Body of pancreas (tissue), 4 donors: Measurements from ENCODE around the gene PLEKHG4B. TPM values are rescaled to one million over a fixed set of nuclear protein-coding genes. Genes with fewer than 3 reads are reported as not detected.

Source experiments
- ATAC-seq: fragments of 150-250 bp; one replicate; pipeline ENCODE4 v1.9.1; 2016
- DNase-seq, 4 donors: peaks; one replicate each; pipeline ENCODE4 v3.0.0-alpha.2; 2019
- H3K27ac ChIP-seq, 4 donors: fragments of 200-600 bp; sonication (generic); 1 replicate in 3 of 4; 2 replicates in 1 of 4; pipeline versions ENCODE4 v1.5.1 to v1.6.1; 2016 to 2019; ENCODE audit warnings: mild to moderate bottlenecking in 1 of 4, mixed read lengths in 1 of 4, moderate library complexity in 1 of 4
- H3K27me3 ChIP-seq, 2 donors: fragments of 200-600 bp; sonication (generic); one replicate each; pipeline ENCODE4 v1.6.0; 2016; ENCODE audit warnings: mild to moderate bottlenecking in 1 of 2
- H3K36me3 ChIP-seq, 2 donors: fragments of 200-600 bp; sonication (generic); replicated peaks in 1 of 2; 2 replicates each; pipeline ENCODE4 v1.5.1; 2016; ENCODE audit warnings: low read depth in 2 of 2; ENCODE audit not compliant: insufficient read depth in 1 of 2
- H3K4me1 ChIP-seq: fragments of 200-600 bp; sonication (generic); one replicate; pipeline ENCODE4 v1.6.0; 2016
- H3K4me3 ChIP-seq, 2 donors: fragments of 200-600 bp; sonication (generic); 1 replicate in 1 of 2; 2 replicates in 1 of 2; pipeline ENCODE4 v1.5.1; 2016 to 2019
- H3K9me3 ChIP-seq, 3 donors: fragments of 200-600 bp; sonication (generic); 1 replicate in 2 of 3; 2 replicates in 1 of 3; pipeline ENCODE4 v1.5.1; 2016
- POLR2A ChIP-seq, 3 donors: fragments of 450-650 bp; IDR thresholded peaks; one replicate each; pipeline ENCODE4 v1.6.1; 2016; ENCODE audit warnings: antibody characterized with exemption in 3 of 3, mild to moderate bottlenecking in 2 of 3
- WGBS, 2 donors: methylation state at CpG; one replicate each; pipeline ENCODE4 v1.1.5; 2017; 5-methylcytosine and 5-hydroxymethylcytosine counted together
- intact Hi-C: fragments of 100-400 bp; cut with DNase I; formaldehyde crosslinking; loops from one replicate; pipeline ENCODE4 v1.15.1; 2023
- total RNA-seq, 2 donors: library from RNA; depleted of rRNA; stranded (reverse); fragments of >200 nt; gene quantifications; one replicate each; pipeline ENCODE4 v1.1.0, GENCODE V29; 2016
- TF ChIP-seq, protein P1 (sequence below), 7 experiments: fragments of 450-650 bp in 4 of 7; fragments of 200-600 bp in 3 of 7; sonication (generic) in 3 of 7; IDR thresholded peaks; one replicate each; pipeline ENCODE4 v1.5.1; 2016 to 2019; ENCODE audit warnings: antibody characterized with exemption in 7 of 7

PLEKHG4B gene
- total RNA-seq, 2 donors from 2014 or later: 0.99 to 1.3 TPM

GRCh38 chr5:121432-121831, 29.5 kb downstream of the PLEKHG4B start:
- Histone ChIP-seq H3K27ac (no peak overlapping the region), H3K36me3 (no peaks in the 10 kb centered on the region), H3K27me3 (no peaks in the 10 kb centered on the region), H3K4me3 (no peak overlapping the region), H3K4me1 (no peaks in the 10 kb centered on the region), H3K9me3 (no peaks in the 10 kb centered on the region)
- intact Hi-C loops: no loop called here
- ATAC-seq: no peak
- TF ChIP-seq, protein P1, sequence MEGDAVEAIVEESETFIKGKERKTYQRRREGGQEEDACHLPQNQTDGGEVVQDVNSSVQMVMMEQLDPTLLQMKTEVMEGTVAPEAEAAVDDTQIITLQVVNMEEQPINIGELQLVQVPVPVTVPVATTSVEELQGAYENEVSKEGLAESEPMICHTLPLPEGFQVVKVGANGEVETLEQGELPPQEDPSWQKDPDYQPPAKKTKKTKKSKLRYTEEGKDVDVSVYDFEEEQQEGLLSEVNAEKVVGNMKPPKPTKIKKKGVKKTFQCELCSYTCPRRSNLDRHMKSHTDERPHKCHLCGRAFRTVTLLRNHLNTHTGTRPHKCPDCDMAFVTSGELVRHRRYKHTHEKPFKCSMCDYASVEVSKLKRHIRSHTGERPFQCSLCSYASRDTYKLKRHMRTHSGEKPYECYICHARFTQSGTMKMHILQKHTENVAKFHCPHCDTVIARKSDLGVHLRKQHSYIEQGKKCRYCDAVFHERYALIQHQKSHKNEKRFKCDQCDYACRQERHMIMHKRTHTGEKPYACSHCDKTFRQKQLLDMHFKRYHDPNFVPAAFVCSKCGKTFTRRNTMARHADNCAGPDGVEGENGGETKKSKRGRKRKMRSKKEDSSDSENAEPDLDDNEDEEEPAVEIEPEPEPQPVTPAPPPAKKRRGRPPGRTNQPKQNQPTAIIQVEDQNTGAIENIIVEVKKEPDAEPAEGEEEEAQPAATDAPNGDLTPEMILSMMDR (IDR thresholded peaks at IDR 0.05): no peak
- no peak for TF ChIP-seq POLR2A (IDR thresholded peaks at IDR 0.05)
- DNase-seq: no peak
- WGBS, 2 donors: 77 to 84% methylated on average over 4 of the region's 4 CpGs

- ATAC-seq (no peak), DNase-seq (no peak)
- no peak for TF ChIP-seq POLR2A (IDR thresholded peaks at IDR 0.05)
- TF ChIP-seq, protein P1 (IDR thresholded peaks at IDR 0.05): no peak
- no peak overlapping the region for H3K27ac ChIP-seq
- WGBS, 2 donors: 94 to 100% methylated on average over 1 of the region's 1 CpG
- H3K36me3 ChIP-seq: no peaks in the 10 kb centered on the region
- no peaks in the 10 kb centered on the region for H3K27me3 ChIP-seq
- H3K4me1 ChIP-seq: no peaks in the 10 kb centered on the region
- intact Hi-C loops: no loop called here
- no peaks in the 10 kb centered on the region for H3K9me3 ChIP-seq
- no peak overlapping the region for H3K4me3 ChIP-seq
Observed at GRCh38 chr5:125815-126214, 33.8 kb downstream of the PLEKHG4B start.

GRCh38 chr5:126806-127205, 34.8 kb downstream of the PLEKHG4B start:
- ATAC-seq (no peak), DNase-seq (no peak)
- Histone ChIP-seq H3K4me3 (no peak overlapping the region), H3K27me3 (no peaks in the 10 kb centered on the region), H3K9me3 (no peaks in the 10 kb centered on the region), H3K36me3 (no peaks in the 10 kb centered on the region), H3K4me1 (no peaks in the 10 kb centered on the region), H3K27ac (no peak overlapping the region)
- no peak for TF ChIP-seq POLR2A (IDR thresholded peaks at IDR 0.05)
- TF ChIP-seq, protein P1 (IDR thresholded peaks at IDR 0.05): no peak
- intact Hi-C loops: no loop called here
- 75 to 82% methylated on average over 7 of the region's 7 CpGs for WGBS, 2 donors

GRCh38 chr5:127886-128285, 35.9 kb downstream of the PLEKHG4B start:
- 72 to 73% methylated on average over 2 of the region's 2 CpGs for WGBS, 2 donors
- intact Hi-C loops: no loop called here
- no peak overlapping the region for H3K27ac ChIP-seq
- no peak for DNase-seq
- H3K9me3 ChIP-seq: no peaks in the 10 kb centered on the region
- TF ChIP-seq POLR2A (IDR thresholded peaks at IDR 0.05): no peak
- TF ChIP-seq, protein P1 (IDR thresholded peaks at IDR 0.05): no peak
- no peaks in the 10 kb centered on the region for H3K4me1 ChIP-seq
- H3K27me3 ChIP-seq: no peaks in the 10 kb centered on the region
- no peak overlapping the region for H3K4me3 ChIP-seq
- ATAC-seq: no peak
- H3K36me3 ChIP-seq: no peaks in the 10 kb centered on the region

DNA sequence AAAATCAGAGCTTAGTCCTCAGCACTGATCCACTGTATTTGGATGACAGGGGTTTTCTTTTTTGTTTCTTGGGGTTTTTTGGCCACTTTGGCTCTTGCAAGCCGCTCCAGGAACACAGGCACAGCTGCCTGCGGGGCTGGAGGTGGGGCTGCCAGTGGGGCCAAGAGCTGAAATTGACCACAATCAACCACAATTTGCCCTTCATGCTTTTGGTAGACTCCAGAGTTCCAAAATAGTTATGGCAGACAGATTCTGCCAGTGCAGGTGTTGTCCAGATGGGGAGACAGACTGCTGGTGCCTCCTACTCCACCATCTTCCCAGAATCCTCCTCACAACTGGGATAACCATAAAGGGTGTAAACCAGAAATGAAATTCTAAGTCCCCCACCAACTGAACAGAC, 36.5 kb downstream of the PLEKHG4B start:
- Histone ChIP-seq H3K27ac (no peak overlapping the region), H3K36me3 (no peaks in the 10 kb centered on the region), H3K4me1 (no peaks in the 10 kb centered on the region), H3K9me3 (no peaks in the 10 kb centered on the region), H3K27me3 (no peaks in the 10 kb centered on the region), H3K4me3 (no peak overlapping the region)
- intact Hi-C loops: no loop called here
- no peak for DNase-seq
- TF ChIP-seq, protein P1 (IDR thresholded peaks at IDR 0.05): no peak
- TF ChIP-seq POLR2A (IDR thresholded peaks at IDR 0.05): no peak
- ATAC-seq: no peak
- WGBS, 2 donors: 84 to 93% methylated on average over 2 of the region's 2 CpGs
